Stimulated activated naive CD8-positive, alpha-beta T cell treated with anti-CD3 and anti-CD28 coated beads, Interleukin-15, Interleukin-2, amounts not matched to agents 100 ng/mL and 50 ng/mL, for 24 hours (primary cell): Measurements from ENCODE around the gene NPS.

Experiments
- H3K27ac Mint-ChIP-seq: one replicate; pipeline ENCODE4 v1.8.0; 2021; ENCODE audit warnings: mild to moderate bottlenecking, mixed read lengths
- H3K27me3 Mint-ChIP-seq: one replicate; pipeline ENCODE4 v1.8.0; 2021; ENCODE audit warnings: mixed read lengths
- H3K36me3 Mint-ChIP-seq: one replicate; pipeline ENCODE4 v1.8.0; 2021; ENCODE audit warnings: low read depth, mixed read lengths
- H3K4me1 Mint-ChIP-seq: one replicate; pipeline ENCODE4 v1.8.0; 2021; ENCODE audit warnings: low read depth, mixed read lengths
- H3K4me3 Mint-ChIP-seq: one replicate; pipeline ENCODE4 v1.8.0; 2021; ENCODE audit warnings: mild to moderate bottlenecking, mixed read lengths
- H3K9me3 Mint-ChIP-seq: one replicate; pipeline ENCODE4 v1.8.0; 2021; ENCODE audit warnings: mixed read lengths

Gene NPS

DNA sequence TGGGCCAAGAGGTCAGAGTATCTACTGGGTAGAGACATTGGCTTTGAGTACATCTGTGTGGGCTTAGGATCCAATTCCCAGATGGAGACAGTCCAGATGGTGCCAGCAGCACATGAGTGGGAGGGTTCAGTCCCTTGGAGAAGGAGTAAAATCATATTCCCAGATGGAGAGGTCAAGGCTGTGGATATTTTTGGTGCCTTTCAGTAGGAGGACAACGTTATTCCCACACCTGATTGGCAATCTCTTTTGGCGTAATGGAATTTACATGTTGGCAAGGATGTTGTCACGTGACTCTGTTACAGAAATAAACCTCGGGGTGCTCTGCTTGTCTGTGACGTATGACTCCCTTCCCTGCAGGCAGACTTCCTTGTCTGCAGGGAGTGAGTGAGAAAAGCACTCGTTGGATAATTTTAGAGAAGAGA is 27.6 kb downstream of the NPS start:
- Mint-ChIP-seq H3K36me3 (no peaks in the 10 kb centered on the region), H3K4me1 (no peaks in the 10 kb centered on the region), H3K4me3 (no peak overlapping the region), H3K27me3 (peaks cover 15% of the 10 kb centered on the region), H3K9me3 (peaks cover 10% of the 10 kb centered on the region), H3K27ac (no peak overlapping the region)

- no peak overlapping the region for H3K4me3 Mint-ChIP-seq
- H3K27ac Mint-ChIP-seq, result no peak overlapping the region
- no peaks in the 10 kb centered on the region for H3K4me1 Mint-ChIP-seq
- peaks cover 15% of the 10 kb centered on the region for H3K27me3 Mint-ChIP-seq
- peaks cover 10% of the 10 kb centered on the region for H3K9me3 Mint-ChIP-seq
- H3K36me3 Mint-ChIP-seq, result no peaks in the 10 kb centered on the region
Observed at GRCh38 chr10:127577376-127578258, 28.5 kb downstream of the NPS start.

GRCh38 chr10:127578259-127578960 is 29.3 kb downstream of the NPS start:
- H3K36me3 Mint-ChIP-seq, result no peaks in the 10 kb centered on the region
- H3K4me3 Mint-ChIP-seq, result no peak overlapping the region
- peaks cover 4% of the 10 kb centered on the region for H3K9me3 Mint-ChIP-seq
- no peaks in the 10 kb centered on the region for H3K4me1 Mint-ChIP-seq
- peaks cover 15% of the 10 kb centered on the region for H3K27me3 Mint-ChIP-seq
- H3K27ac Mint-ChIP-seq, result no peak overlapping the region

- no peak overlapping the region for H3K27ac Mint-ChIP-seq
- no peaks in the 10 kb centered on the region for H3K9me3 Mint-ChIP-seq
- no peaks in the 10 kb centered on the region for H3K36me3 Mint-ChIP-seq
- H3K4me1 Mint-ChIP-seq, result no peaks in the 10 kb centered on the region
- H3K27me3 Mint-ChIP-seq, result peaks cover 15% of the 10 kb centered on the region
- no peak overlapping the region for H3K4me3 Mint-ChIP-seq
Observed at GRCh38 chr10:127578961-127579305, 29.8 kb downstream of the NPS start.

GRCh38 chr10:127579640-127580039 is 30.5 kb downstream of the NPS start:
- H3K4me1 Mint-ChIP-seq, result no peaks in the 10 kb centered on the region
- H3K27ac Mint-ChIP-seq, result no peak overlapping the region

GRCh38 chr10:127580822-127581221 is 31.7 kb downstream of the NPS start:
- Mint-ChIP-seq H3K27me3 (peaks cover 12% of the 10 kb centered on the region), H3K27ac (no peak overlapping the region), H3K4me1 (no peaks in the 10 kb centered on the region), H3K9me3 (no peaks in the 10 kb centered on the region), H3K4me3 (no peak overlapping the region), H3K36me3 (no peaks in the 10 kb centered on the region)

More at GRCh38 chr10:127579640-127580039, 30.5 kb downstream of the NPS start:
- Mint-ChIP-seq H3K4me3 (no peak overlapping the region), H3K9me3 (no peaks in the 10 kb centered on the region), H3K36me3 (no peaks in the 10 kb centered on the region), H3K27me3 (peaks cover 15% of the 10 kb centered on the region)

DNA sequence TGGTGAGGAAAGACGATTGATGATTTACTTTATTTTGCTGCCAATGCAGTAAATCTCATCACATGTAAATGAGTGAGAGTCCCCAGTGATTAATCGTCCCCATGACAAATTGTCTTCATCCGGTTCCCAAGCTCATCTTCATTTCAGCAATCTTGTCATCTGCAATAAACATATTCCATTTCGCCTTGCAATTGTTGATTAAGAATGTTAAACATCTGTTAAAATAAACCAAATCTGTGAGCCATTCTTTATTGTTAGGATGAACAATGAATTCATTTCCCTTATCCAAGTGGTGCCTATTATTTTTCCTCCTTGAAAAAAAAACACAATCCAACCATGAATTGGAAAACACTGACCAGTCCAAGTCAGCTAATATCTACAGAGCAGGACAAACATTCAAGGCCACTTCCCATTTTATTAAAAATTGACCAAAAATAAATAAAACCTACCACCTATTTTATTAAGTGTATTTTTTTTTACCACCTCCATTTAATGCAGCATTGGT is 36.5 kb downstream of the NPS start:
- Mint-ChIP-seq H3K4me1 (no peaks in the 10 kb centered on the region), H3K27me3 (peaks cover 4% of the 10 kb centered on the region), H3K27ac (no peak overlapping the region), H3K4me3 (no peak overlapping the region), H3K9me3 (peaks cover 4% of the 10 kb centered on the region), H3K36me3 (no peaks in the 10 kb centered on the region)

DNA sequence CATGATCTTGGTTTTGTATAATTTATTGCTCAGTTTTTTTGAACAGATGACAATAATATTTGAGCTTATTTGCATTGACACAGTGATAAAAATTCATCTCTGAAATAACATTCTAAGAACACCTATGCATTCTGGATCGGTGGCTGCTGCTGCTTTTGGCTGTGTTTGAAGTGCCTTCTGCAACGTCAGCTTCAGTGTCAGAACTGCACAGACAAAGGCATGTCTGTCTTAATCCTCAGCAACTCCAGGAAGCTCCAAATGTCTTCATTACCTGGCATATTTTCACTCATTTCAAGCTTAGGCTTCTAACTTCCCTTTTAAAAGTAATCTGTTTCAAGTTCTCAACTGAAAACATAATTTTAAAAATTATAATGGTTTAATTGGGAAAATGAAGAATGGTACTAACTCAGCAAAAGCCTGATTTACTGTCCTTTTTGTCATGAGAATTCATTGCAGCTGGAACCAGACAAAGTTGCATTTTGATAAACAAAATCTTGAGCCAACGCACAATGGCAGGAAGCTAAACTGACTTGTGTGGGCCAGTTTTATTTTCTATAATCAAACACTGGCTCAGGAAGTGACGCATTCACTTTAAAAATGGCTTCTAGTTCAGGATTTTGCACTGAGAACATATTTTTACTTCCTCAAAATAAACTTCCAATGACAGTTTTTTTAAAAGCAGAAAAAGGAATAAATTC is 38.7 kb downstream of the NPS start:
- peaks cover 8% of the 10 kb centered on the region for H3K9me3 Mint-ChIP-seq
- H3K36me3 Mint-ChIP-seq, result no peaks in the 10 kb centered on the region
- H3K27ac Mint-ChIP-seq, result no peak overlapping the region
- H3K27me3 Mint-ChIP-seq, result peaks cover 7% of the 10 kb centered on the region
- H3K4me1 Mint-ChIP-seq, result no peaks in the 10 kb centered on the region
- no peak overlapping the region for H3K4me3 Mint-ChIP-seq

GRCh38 chr10:127592586-127592985 is 43.5 kb downstream of the NPS start:
- no peaks in the 10 kb centered on the region for H3K4me1 Mint-ChIP-seq
- no peak overlapping the region for H3K4me3 Mint-ChIP-seq
- no peak overlapping the region for H3K27ac Mint-ChIP-seq

GRCh38 chr10:127600479-127600878 is 51.4 kb downstream of the NPS start:
- Mint-ChIP-seq H3K9me3 (no peaks in the 10 kb centered on the region), H3K36me3 (no peaks in the 10 kb centered on the region), H3K4me3 (no peak overlapping the region), H3K27me3 (no peaks in the 10 kb centered on the region), H3K27ac (no peak overlapping the region), H3K4me1 (no peaks in the 10 kb centered on the region)

More at GRCh38 chr10:127592586-127592985, 43.5 kb downstream of the NPS start:
- peaks cover 8% of the 10 kb centered on the region for H3K9me3 Mint-ChIP-seq
- H3K36me3 Mint-ChIP-seq, result no peaks in the 10 kb centered on the region
- peaks cover 11% of the 10 kb centered on the region for H3K27me3 Mint-ChIP-seq
